HG03439 (cell line): ENCODE data around the gene TCP10L.
A peak's percentile ranks its signal among the peaks of the same experiment; 100 is the strongest.
"Not testable (repeated sequence)": the region's sequence is repeated elsewhere in the genome, so short reads cannot be mapped to it uniquely, and the experiment has no call there.

ENCODE experiments used
- ATAC-seq: cut with Tn5 transposase; IDR thresholded peaks from one replicate; pipeline ENCODE4 v1.9.1; 2021; ENCODE audit warnings: mild to moderate bottlenecking, moderate library complexity; ENCODE audit not compliant: unreplicated experiment

TCP10L gene

DNA sequence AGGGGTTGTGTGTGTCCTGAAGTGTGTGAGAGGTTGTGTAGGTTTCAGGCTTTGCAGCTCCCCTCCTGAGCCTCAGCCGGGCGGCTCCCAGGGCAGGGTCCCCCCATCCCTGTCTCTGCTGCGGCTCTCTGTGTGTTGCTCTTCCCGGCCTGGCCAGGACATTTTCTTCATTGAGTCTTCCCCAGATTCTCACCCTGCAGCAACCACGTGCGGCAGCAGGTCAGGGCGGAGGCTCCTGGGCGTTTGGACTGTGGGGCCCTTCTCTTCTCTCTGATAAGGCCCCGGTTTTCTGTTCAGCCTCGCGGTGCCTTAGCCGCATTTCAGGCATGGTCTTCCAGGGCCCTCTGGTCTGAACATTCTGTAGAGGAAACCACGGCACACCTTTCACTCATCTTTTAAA lies 1.8 kb upstream of the TCP10L start:
- no peak for ATAC-seq

DNA sequence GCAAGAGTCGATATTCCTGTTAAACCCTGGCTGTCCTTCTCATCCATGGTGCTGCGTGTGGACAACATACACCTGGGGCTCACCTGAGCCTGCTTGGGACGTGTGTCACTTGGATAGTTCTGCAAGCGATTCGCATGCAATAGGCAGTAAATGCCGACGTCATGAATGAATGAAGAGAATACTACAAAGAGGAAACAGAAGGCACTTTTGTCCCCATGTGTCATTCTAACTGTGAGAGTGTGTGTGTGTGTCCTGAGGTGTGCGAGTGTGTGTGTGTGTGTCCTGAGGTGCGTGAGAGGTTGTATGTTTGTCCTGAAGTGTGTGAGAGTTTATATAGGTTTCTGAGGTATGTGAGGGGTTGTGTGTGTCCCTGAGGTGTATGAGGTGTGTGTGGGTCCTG lies 647 bp upstream of the TCP10L start:
- no peak for ATAC-seq

GRCh38 chr21:32584472-32584871 lies 851 bp downstream of the TCP10L start:
- no peak for ATAC-seq

- no peak for ATAC-seq
Observed at GRCh38 chr21:32581732-32582131, 3.6 kb downstream of the TCP10L start.

- ATAC-seq: no peak
Observed at GRCh38 chr21:32580949-32581348, 4.4 kb downstream of the TCP10L start.

GRCh38 chr21:32578107-32578691 lies 7.1 kb downstream of the TCP10L start:
- no peak for ATAC-seq

- no peak for ATAC-seq
Observed at GRCh38 chr21:32576011-32576410, 9.3 kb downstream of the TCP10L start.

- no peak for ATAC-seq
Observed at GRCh38 chr21:32574946-32575925, 10.1 kb downstream of the TCP10L start.

DNA sequence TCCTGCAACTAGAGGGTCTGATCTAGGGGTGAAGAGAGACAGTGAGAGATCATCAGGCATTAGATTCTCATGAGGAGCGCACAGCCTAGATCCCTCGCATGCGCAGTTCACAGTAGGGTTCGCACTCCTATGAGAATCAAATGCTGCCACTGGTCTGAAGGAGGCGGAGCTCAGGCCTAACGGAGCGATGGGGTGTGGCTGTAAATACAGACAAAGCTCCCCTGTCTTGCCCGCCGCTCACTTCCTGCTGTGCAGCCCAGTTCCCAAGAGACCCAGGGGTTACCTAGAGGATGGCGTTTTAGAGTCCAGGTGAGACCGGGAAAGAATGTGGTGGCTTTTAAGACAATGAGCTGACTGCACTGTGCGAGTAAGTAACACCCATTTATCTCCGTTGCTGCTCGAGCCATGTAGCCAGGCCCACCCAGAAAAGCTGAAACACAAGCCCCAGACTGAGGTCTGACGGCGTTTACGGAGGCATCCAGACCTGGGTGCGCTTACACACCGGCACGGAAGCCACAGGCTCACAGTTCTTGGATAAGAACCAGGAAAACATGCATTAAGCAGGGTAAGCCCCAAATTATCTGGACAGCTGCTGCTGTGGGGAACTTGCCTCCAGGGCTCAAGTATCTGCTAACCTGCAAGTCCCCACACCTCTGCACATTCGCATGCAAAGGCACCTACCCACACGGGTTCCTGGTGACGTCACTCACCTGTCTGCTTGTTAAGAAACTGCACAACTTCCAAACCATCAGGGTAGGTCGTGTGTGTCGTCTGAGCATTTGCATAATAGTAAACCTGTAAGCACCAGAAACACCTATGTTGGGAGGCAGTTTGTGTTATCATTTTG lies 12.5 kb downstream of the TCP10L start:
- ATAC-seq: no peak

DNA sequence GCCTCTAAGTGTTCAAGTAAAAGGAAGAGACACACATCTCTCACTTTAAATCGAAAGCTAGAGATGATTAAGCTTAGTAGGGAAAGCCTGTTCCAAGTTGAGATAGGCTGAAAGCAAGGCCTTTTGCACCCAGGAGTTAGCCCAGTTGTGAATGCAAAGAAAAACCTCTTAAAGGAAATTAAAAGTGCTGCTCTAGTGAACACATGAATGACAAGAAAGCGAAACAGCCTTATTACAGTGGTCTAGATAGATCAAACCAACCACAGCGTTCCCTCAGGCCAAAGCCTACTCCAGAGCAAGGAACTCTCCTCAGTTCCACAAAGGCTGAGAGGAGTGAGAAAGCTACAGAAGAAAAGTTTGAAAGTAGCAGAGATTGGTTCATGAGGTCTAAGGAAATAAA lies 14.9 kb downstream of the TCP10L start:
- ATAC-seq: no peak

DNA sequence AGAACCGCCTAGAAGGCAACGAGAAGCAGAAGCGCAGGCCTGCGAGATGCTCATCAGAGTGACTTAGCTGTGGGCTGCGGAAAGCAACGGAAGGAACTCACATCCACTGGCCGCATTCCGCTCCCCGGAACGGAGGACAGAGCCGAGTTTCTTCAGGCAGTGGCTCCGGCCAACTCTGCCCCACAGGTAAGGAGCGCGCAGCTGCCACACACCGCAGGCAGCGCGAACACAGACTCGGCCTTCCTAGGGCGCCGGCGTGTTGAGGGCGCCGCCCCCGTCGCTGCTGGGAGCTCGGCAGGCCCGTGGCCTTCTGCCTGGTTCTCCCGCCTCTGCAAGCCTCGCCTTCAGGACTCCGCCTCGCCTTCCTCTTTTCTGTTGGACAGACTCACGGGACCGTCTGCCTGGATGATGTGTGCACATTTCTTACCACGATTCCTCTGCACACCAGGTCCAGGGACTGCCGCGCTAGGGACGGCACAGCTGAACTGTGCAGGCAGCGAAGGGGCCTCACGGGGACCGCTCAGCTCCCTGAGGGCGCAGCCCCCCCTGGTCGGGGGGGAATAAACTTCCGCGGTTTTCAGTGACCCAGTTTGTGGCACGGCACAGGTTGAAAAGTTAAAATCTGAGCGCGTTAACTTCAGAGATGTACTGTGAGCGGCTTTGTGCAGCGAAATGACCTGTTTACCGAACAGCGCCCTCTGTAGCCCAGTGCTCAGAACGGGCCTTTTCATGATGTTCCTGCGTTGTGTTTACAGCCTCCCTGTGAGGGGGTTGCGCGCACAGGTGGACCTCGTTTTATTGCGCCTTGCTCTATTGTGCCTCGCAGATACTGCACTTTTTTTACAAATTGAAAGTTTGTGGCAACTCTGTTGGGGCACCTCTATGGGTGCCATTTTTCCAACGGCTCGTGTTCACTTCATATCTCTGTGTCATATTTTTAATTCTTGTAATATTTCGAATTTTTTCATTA lies 15.8 kb downstream of the TCP10L start:
- peak; percentile 88 for ATAC-seq

- no peak for ATAC-seq
Observed at GRCh38 chr21:32567626-32568025, 17.7 kb downstream of the TCP10L start.

- no peak for ATAC-seq
Observed at GRCh38 chr21:32566741-32567389, 18.5 kb downstream of the TCP10L start.

DNA sequence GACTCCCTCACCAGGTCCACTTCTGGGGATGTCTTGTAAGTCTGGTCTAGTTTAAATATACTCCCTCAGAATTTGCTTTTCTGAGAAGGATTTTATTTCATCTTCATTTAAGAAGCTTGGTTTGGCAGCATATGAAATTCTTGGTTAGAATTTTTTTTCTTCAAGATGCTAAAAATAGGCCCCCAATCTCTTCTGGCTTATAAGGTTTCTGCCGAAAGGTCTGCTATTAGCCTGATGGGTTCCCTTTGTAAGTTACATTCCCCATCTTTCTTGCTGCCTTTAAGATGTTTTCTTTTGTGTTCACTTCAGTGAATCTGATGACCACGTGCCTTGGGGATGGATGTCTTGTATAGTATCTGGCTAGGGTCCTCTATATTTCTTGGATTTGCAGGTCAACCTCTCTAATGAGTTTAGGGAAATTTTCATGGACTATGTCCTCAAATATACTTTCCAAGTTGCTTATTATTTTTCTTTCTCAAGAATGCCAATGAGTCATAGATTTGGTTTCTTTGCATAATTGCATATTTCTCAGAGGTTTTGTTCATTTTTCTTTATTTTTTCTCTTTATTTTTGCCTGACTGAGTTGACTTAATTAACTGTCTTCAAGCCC lies 19.4 kb downstream of the TCP10L start:
- no peak for ATAC-seq

DNA sequence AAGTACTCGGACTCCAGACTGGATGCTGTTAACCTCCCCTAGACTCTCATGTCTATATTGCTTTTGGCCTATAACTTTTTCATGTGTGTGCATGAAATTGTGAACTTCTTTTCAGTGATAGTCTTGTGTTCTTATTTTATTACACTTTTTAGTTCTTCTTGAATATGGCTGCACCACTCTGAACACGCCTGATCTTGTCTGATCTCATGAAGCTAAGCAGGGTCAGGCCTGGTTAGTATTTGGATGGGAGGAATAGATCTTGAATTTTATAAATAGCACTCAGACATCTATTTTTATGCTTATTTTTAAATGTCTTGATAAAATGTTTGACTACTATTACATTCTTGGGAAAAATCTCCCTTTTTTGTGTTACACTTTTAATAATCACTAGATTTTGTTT lies 22.4 kb downstream of the TCP10L start:
- no peak for ATAC-seq

DNA sequence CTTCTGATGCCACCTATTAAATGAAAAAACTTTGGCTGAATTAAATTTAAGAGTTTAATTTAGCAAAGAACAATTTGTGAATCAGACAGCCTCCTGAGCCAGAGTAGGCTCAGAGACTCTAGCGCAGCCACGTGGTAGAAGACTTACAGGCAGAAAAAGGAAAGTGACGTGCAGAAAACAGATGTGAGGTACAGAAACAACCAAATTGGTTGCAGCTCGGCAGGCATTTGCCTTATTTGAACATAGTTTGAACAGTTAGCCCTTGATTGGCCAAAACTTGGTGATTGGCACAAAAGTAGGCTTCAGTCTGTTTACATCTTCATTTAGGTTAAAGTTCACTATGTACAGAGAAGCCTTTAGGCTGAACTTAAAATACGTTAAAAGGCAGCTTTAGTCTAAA lies 22.9 kb downstream of the TCP10L start:
- ATAC-seq: no peak

DNA sequence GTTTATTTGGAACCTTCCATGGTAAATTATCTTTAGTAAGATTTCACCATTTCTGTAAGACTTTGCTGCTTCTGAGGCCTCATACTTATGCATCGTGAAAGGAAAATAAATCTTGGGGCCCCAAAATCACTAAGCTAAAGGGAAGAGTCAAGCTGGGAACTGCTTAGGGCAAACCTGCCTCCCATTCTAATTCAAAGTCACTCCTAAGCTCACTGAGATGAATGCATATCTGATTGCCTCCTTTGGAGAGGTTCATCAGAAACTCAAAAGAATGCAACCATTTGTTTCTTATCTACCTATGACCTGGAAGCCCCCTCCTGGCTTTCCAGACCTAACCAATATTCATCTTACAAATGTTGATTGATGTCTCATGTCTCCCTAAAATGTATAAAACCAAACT lies 23.8 kb downstream of the TCP10L start:
- not testable (repeated sequence) for ATAC-seq

- ATAC-seq: no peak
Observed at GRCh38 chr21:32560896-32561295, 24.4 kb downstream of the TCP10L start.

- ATAC-seq: no peak
Observed at GRCh38 chr21:32559006-32559610, 26.2 kb downstream of the TCP10L start.
